GM12891 (cell line): Measurements from ENCODE around the gene WDR55.

Experiments
- PAX5 ChIP-seq: IDR thresholded peaks from 2 replicates; pipeline ENCODE4 v1.6.1; 2011; ENCODE audit warnings: low read length, moderate library complexity, mild to moderate bottlenecking; ENCODE audit not compliant: insufficient read depth, severe bottlenecking
- POLR2A ChIP-seq: IDR thresholded peaks from 2 replicates; pipeline ENCODE4 v1.6.1; 2011; ENCODE audit warnings: low read depth, low read length, control low read depth
- POLR2AphosphoS5 ChIP-seq: IDR thresholded peaks from 2 replicates; pipeline ENCODE4 v1.6.1; 2011; ENCODE audit warnings: low read depth, low read length, control low read depth
- POU2F2 ChIP-seq: IDR thresholded peaks from 2 replicates; pipeline ENCODE4 v1.6.1; 2011; ENCODE audit warnings: low read depth, mild to moderate bottlenecking, control low read depth, low read length, moderate library complexity
- SPI1 ChIP-seq: IDR thresholded peaks from 2 replicates; pipeline ENCODE4 v1.6.1; 2011; ENCODE audit warnings: low read depth, low read length, control low read depth
- TAF1 ChIP-seq: IDR thresholded peaks from 2 replicates; pipeline ENCODE4 v1.6.1; 2011; ENCODE audit warnings: low read depth, low read length, control low read depth

DNA sequence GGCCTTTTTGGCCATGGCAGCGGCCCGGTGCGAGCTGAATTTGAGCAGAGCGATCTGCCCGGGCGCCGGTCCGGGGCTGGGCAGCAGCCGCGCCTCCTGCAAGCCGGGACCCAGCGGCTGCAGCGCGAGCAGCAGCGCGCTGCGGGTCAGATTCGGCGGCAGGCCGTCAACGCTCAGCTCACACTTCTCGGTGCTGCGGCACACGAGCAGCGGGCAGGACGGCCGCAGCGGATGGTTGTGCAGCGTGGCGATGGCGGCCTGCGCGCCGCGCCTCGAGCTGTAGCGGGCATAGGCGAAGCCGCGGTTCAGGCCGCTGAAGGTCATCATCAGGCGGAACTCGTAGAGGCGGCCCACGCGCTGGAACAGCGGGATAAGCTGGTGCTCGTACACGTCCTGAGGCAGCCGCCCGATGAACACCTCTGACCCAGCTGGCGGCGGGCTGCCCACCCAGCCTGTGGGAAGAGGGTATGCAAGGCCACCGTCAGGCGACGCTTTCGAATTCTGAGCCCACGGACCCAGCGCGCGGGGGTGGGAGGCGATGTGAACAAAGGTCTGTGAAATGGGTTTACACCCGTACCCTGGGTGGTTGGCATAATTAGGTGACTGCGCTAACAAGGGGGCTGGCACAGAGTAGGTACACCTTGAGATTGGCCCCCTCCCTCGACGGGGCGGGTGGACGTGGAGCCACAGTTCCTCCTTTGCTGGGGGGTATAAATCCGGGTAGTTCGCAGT lies 7.9 kb downstream of the WDR55 start:
- TF ChIP-seq POLR2A (no peak), POLR2AphosphoS5 (no peak), TAF1 (no peak), POU2F2 (no peak), SPI1 (no peak), PAX5 (no peak)
